ENCODE data around the gene LRIG1. TPM values are rescaled to one million over a fixed set of nuclear protein-coding genes. Genes with fewer than 3 reads are reported as not detected.

The LRIG1 gene
- total RNA-seq, 1 experiment from 2014 or later: 5.3 TPM

- TF ChIP-seq SIN3A (IDR thresholded peaks at IDR 0.05; ENCODE audit: borderline replicate concordance, insufficient read depth, low read depth, low read length) (no peak), REST (IDR thresholded peaks at IDR 0.05; ENCODE audit: insufficient read depth in 1 of 2, low read depth in 2 of 2, low read length in 1 of 2) (no peak), TCF7L2 (IDR thresholded peaks at IDR 0.05; ENCODE audit: low read depth, low read length) (no peak)
- TF ChIP-seq, protein P1, sequence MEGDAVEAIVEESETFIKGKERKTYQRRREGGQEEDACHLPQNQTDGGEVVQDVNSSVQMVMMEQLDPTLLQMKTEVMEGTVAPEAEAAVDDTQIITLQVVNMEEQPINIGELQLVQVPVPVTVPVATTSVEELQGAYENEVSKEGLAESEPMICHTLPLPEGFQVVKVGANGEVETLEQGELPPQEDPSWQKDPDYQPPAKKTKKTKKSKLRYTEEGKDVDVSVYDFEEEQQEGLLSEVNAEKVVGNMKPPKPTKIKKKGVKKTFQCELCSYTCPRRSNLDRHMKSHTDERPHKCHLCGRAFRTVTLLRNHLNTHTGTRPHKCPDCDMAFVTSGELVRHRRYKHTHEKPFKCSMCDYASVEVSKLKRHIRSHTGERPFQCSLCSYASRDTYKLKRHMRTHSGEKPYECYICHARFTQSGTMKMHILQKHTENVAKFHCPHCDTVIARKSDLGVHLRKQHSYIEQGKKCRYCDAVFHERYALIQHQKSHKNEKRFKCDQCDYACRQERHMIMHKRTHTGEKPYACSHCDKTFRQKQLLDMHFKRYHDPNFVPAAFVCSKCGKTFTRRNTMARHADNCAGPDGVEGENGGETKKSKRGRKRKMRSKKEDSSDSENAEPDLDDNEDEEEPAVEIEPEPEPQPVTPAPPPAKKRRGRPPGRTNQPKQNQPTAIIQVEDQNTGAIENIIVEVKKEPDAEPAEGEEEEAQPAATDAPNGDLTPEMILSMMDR (IDR thresholded peaks at IDR 0.05): no peak
- ChIA-PET POLR2A (no interaction called here), CTCF (no interaction called here)
- no peaks in the 10 kb centered on the region for H3K27me3 ChIP-seq (ENCODE audit: control insufficient read depth, insufficient read depth, low read length)
- no peaks in the 10 kb centered on the region for H3K4me1 ChIP-seq (ENCODE audit: control insufficient read depth, insufficient read depth, low read length)
- DNase-seq (ENCODE audit: low read depth, low spot score): no peak
- H3K36me3 ChIP-seq (ENCODE audit: control insufficient read depth, insufficient read depth, low read length): no peaks in the 10 kb centered on the region
- H3K27ac ChIP-seq (ENCODE audit: low read length): no peak overlapping the region
- intact Hi-C loops (cut with micrococcal nuclease; ENCODE audit: unreplicated experiment): no loop called here
- BruUV-seq (replicated peaks): no TSS peak
- H3K4me3 ChIP-seq (ENCODE audit: low read depth in 2 of 2, low read length in 2 of 2): no peak overlapping the region
- ATAC-seq: no peak
- in situ Hi-C loops (cut with HindIII; ENCODE audit: low pct_unique_long_range_greater_than_20kb, low sequenced_read_pairs): no loop called here
- no peaks in the 10 kb centered on the region for H3K9me3 ChIP-seq (ENCODE audit: control insufficient read depth, insufficient read depth, low read depth, low read length)
These were observed 102.4 kb downstream of the LRIG1 start for GRCh38 chr3:66398228-66399025.

DNA sequence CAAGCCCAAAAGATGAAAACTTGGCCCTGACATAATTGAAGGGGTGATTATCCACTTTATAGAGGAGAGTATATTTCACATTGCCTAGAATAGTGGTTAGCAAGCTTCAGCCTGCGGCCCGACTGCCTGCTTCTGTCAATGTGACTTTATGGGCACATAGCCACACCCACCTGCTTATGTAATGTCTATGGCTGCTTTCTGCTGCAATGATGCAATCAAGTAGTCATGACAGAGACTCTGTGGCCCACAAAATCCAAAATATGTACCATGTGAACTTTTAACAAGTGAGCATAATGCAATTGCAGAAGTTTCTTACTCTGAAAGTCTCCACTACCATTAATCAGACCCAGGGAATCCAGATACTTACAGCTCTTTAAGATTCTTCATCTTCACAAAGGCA is 103.1 kb downstream of the LRIG1 start:
- intact Hi-C loops (cut with micrococcal nuclease; ENCODE audit: unreplicated experiment) (no loop called here), in situ Hi-C loops (cut with HindIII; ENCODE audit: low pct_unique_long_range_greater_than_20kb, low sequenced_read_pairs) (no loop called here)
- ChIA-PET CTCF (no interaction called here), POLR2A (no interaction called here)
- Histone ChIP-seq H3K36me3 (ENCODE audit: control insufficient read depth, insufficient read depth, low read length) (no peaks in the 10 kb centered on the region), H3K27me3 (ENCODE audit: control insufficient read depth, insufficient read depth, low read length) (no peaks in the 10 kb centered on the region), H3K4me1 (ENCODE audit: control insufficient read depth, insufficient read depth, low read length) (no peaks in the 10 kb centered on the region), H3K4me3 (ENCODE audit: low read depth in 2 of 2, low read length in 2 of 2) (no peak overlapping the region), H3K9me3 (ENCODE audit: control insufficient read depth, insufficient read depth, low read depth, low read length) (no peaks in the 10 kb centered on the region), H3K27ac (ENCODE audit: low read length) (no peak overlapping the region)
- ATAC-seq: no peak
- DNase-seq (ENCODE audit: low read depth, low spot score): no peak
- no peak for TF ChIP-seq POLR2AphosphoS5 (IDR thresholded peaks at IDR 0.05; ENCODE audit: low read depth, low read length)
- TF ChIP-seq SIN3A (IDR thresholded peaks at IDR 0.05; ENCODE audit: borderline replicate concordance, insufficient read depth, low read depth, low read length): no peak
- no peak for TF ChIP-seq REST (IDR thresholded peaks at IDR 0.05; ENCODE audit: insufficient read depth in 1 of 2, low read depth in 2 of 2, low read length in 1 of 2)
- TF ChIP-seq TCF7L2 (IDR thresholded peaks at IDR 0.05; ENCODE audit: low read depth, low read length): no peak
- TF ChIP-seq, protein P1 (IDR thresholded peaks at IDR 0.05): no peak
- no TSS peak for BruUV-seq (replicated peaks)

Data from Panc1 (cell line).